Lower leg skin (tissue), 4 donors: ENCODE data around the gene KLF1. TPM values are rescaled to one million over a fixed set of nuclear protein-coding genes. Genes with fewer than 3 reads are reported as not detected.

Experiments used
- DNase-seq, 2 donors: peaks; one replicate each; pipeline ENCODE4 v3.0.0-alpha.2; 2019; ENCODE audit warnings: low spot score in 2 of 2
- H3K4me3 ChIP-seq: fragments of 200-600 bp; sonication (generic); 2 replicates; pipeline ENCODE4 v1.5.1; 2017; ENCODE audit warnings: mild to moderate bottlenecking, low read depth; ENCODE audit not compliant: poor library complexity, severe bottlenecking
- POLR2A ChIP-seq, 2 donors: fragments of 450-650 bp; IDR thresholded peaks; one replicate each; pipeline ENCODE4 v1.6.1; 2016 to 2017; ENCODE audit warnings: antibody characterized with exemption in 2 of 2, mild to moderate bottlenecking in 1 of 2, moderate library complexity in 1 of 2
- WGBS, 2 donors: methylation state at CpG; one replicate each; pipeline ENCODE4 v1.1.5; 2018; 5-methylcytosine and 5-hydroxymethylcytosine counted together
- intact Hi-C: fragments of 100-400 bp; cut with DNase I; formaldehyde crosslinking; loops from one replicate; pipeline ENCODE4 v1.15.0; 2023; ENCODE audit warnings: low total_unique reads
- total RNA-seq, 4 donors: library from RNA; depleted of rRNA; stranded (reverse); fragments of >200 nt; gene quantifications; one replicate each; pipeline ENCODE4 v1.1.0, GENCODE V29; 2016
- TF ChIP-seq, protein P1 (sequence below), 3 donors: fragments of 450-650 bp; IDR thresholded peaks; one replicate each; pipeline ENCODE4 v1.5.1; 2016; ENCODE audit warnings: antibody characterized with exemption in 3 of 3, mild to moderate bottlenecking in 3 of 3, moderate library complexity in 2 of 3

The KLF1 gene
- total RNA-seq, 4 donors from 2014 or later, result 0.13 TPM; not detected in 3

DNA sequence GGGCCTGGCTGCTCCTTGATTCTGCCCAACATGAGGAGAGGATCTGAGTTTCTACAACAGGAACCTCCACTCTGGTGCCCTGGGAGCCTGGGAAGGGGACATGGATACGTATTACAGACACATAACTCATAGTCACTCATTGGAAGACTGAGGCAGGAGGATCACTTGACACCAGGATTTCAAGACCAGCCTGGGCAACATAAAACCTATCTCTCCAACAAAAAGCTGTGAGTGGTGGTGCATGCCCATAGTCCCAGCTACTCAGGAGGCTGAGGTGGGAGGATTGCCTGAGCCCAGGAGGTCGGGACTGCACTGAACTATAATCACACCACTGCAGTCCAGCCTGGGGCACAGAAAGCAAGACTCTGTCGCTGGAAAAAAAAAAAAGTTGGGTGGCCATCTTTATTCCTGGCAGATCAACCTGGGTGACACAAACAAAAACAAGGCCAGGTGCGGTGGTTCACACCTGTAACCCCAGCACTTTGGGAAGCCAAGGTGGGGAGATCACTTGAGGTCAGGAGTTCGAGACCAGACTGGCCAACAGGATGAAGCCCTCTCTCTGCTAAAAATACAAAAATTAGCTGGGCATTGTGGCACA is 1.1 kb upstream of the KLF1 start:
- 68 to 75% methylated on average over 5 of the region's 5 CpGs for WGBS, 2 donors
- TF ChIP-seq, protein P1, sequence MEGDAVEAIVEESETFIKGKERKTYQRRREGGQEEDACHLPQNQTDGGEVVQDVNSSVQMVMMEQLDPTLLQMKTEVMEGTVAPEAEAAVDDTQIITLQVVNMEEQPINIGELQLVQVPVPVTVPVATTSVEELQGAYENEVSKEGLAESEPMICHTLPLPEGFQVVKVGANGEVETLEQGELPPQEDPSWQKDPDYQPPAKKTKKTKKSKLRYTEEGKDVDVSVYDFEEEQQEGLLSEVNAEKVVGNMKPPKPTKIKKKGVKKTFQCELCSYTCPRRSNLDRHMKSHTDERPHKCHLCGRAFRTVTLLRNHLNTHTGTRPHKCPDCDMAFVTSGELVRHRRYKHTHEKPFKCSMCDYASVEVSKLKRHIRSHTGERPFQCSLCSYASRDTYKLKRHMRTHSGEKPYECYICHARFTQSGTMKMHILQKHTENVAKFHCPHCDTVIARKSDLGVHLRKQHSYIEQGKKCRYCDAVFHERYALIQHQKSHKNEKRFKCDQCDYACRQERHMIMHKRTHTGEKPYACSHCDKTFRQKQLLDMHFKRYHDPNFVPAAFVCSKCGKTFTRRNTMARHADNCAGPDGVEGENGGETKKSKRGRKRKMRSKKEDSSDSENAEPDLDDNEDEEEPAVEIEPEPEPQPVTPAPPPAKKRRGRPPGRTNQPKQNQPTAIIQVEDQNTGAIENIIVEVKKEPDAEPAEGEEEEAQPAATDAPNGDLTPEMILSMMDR (IDR thresholded peaks at IDR 0.05), result no peak
- intact Hi-C loops, result loop anchor here (10.0 kb wide), 1 partner anchor 57 kb away; the partner anchor contains the start of gene RAD23A
- no peak overlapping the region for H3K4me3 ChIP-seq
- DNase-seq, result no peak

DNA sequence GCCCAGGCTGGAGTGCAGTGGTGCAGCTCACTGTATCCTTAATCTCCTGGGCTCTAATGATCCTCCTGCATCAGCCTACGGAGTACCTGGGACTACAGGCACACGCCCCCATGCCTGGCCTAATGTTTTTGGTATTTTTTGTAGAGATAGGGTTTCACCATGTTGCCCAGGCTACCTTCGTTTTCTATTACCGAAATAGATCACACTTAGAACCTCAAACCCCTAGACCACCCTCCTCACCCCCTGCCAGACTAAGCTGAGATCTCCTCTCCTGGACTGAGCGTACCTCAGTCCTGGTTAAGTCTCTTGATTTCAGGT is 391 bp downstream of the KLF1 start:
- TF ChIP-seq, protein P1 (IDR thresholded peaks at IDR 0.05), result no peak
- no peak for TF ChIP-seq POLR2A (IDR thresholded peaks at IDR 0.05)
- no peak for DNase-seq
- 65 to 81% methylated on average over 5 of the region's 5 CpGs for WGBS, 2 donors
- H3K4me3 ChIP-seq, result no peak overlapping the region
- intact Hi-C loops, result loop anchor here (10.0 kb wide), 1 partner anchor 58 kb away; the partner anchor contains the start of gene RAD23A

DNA sequence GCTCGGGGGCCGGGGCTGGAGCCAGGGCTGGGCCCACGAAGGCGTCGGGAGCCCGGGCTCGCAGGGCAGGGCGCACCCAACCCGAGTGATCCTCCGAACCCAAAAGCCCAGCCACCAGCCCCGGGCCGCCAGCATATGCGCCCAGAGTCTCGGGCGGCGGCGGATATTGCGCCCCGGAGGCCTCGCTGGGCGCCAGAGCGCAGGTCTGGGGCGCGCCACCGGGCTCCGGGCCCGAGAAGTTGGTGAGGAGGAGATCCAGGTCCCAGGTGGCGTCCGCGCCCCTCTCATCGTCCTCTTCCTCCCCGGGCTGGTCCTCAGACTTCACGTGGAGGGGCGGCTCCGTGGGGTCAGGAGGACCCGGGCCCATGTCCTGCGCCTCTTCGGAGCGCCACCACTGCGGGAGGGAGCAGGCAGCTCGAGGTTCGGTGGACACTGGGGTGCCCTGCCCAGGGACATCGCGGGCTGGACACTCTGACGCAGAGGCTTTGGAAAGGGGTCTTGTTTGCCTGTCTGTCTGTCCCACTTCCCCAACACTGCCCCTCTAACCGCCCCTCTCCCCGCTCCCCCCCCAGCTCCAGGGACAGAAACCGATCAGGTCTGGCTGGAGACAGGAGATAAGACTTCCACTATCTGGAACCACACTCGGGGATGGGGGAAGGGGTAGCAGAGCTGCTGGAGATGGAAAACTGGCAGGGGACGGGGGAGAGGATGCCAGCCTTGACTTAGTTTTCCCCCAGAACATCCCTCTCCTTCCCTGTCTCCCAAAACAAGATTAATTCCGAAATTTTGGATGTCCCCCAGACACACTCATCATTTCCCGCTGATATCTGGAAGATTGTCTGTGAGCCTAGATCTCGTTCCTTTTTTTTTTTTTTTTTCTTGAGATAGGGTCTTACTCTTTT is 1.0 kb downstream of the KLF1 start:
- no peak overlapping the region for H3K4me3 ChIP-seq
- intact Hi-C loops, result loop anchor here (10.0 kb wide), 1 partner anchor 59 kb away; the partner anchor contains the start of gene RAD23A
- WGBS, 2 donors, result 10 to 32% methylated on average over 12 to 37 of the region's 53 CpGs
- TF ChIP-seq POLR2A (IDR thresholded peaks at IDR 0.05), result no peak
- TF ChIP-seq, protein P1 (IDR thresholded peaks at IDR 0.05), result no peak
- no peak for DNase-seq

DNA sequence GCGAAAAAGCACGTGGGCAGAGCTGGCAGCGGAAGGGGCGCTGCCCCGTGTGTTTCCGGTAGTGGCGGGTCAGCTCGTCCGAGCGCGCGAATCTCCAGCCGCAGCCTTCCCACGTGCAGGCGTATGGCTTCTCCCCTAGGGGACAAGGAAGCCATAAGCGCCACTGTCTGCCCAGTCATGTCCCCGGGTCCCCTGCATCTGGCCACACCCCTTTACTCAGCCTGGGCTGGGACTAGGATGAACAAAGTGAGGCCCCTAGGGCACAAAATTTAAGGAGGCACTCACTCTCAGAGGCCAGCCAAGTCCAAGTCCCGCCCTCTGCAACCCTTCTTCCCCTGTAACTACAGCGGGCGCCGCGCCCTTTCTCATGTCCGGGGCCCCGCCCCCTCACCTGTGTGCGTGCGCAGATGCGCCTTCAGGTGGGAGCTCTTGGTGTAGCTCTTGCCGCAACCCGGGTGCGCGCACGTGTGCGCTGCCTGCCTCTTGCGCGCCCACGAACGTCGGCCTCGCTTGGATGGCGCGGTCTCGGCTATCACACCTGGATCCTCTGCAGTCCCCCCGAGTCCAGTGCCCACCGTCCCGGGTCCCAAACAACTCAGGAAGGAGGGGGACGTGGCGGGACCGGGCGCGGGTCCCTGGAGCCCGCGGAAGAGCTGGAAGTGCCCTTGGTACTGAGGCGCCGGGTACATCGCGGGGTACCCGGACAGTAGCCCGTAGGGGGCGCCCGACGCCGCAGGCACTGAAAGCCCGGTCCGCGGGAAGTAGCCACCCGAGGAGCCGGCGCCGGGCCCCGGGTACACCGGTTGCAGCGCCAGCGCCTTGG is 1.9 kb downstream of the KLF1 start:
- TF ChIP-seq POLR2A (IDR thresholded peaks at IDR 0.05), result no peak
- TF ChIP-seq, protein P1 (IDR thresholded peaks at IDR 0.05), result peak in 1 of 3 donors; percentile 31
- DNase-seq, result peak; percentile 70 to 94
- no peak overlapping the region for H3K4me3 ChIP-seq
- intact Hi-C loops, result loop anchor here (10.0 kb wide), 1 partner anchor 60 kb away; the partner anchor contains the start of gene RAD23A
- WGBS, 2 donors, result 2 to 3% methylated on average over 9 to 57 of the region's 73 CpGs

DNA sequence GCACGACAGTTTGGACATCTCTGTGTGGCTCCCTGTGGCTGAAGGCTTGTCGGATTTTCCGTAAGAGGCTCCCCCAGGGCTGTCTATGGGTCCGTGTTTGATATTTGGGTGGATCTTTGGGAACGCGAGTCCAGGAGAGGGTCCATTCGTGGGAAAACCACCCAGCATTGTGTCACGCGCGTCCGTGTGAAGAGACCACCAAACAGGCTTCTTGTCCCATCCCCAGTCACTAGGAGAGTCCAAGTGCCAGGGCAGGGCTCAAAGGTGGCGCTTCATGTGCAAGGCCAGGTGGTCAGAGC is 2.4 kb downstream of the KLF1 start:
- DNase-seq, result no peak
- intact Hi-C loops, result loop anchor here (10.0 kb wide), 1 partner anchor 60 kb away; the partner anchor contains the start of gene RAD23A
- H3K4me3 ChIP-seq, result no peak overlapping the region
- 77 to 79% methylated on average over 7 to 12 of the region's 12 CpGs for WGBS, 2 donors
- TF ChIP-seq, protein P1 (IDR thresholded peaks at IDR 0.05), result no peak
- TF ChIP-seq POLR2A (IDR thresholded peaks at IDR 0.05), result no peak
